ENCODE results near the gene SH3PXD2A. TPM values are rescaled to one million over a fixed set of nuclear protein-coding genes. Genes with fewer than 3 reads are reported as not detected.
"Not testable (repeated sequence)": the region's sequence is repeated elsewhere in the genome, so short reads cannot be mapped to it uniquely, and the experiment has no call there.

The SH3PXD2A gene
- total RNA-seq, 2 experiments from 2014 or later, result 6.9 to 7.0 TPM

DNA sequence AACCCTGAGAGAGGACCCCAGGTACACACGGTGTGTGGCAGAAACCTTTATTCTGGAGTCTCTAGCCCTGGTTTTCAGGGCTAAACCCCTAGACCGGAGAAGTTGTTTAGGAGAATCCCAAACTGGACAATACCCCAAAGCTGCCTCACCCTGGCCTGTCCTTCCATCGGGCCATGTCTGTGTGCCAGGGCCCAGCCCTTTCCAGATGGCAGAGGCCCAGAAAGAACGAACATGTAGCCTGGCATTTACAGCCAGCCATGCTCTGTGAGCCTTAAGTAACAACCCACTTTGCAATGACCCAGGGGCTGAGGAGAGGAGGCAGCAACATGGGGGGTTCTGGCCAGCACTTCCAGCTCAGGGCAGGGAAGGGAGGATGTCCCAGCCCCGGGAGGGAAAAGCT is 219.8 kb downstream of the SH3PXD2A start:
- H3K27me3 Mint-ChIP-seq, result no peaks in the 10 kb centered on the region

GRCh38 chr10:103633846-103634245 is 221.5 kb downstream of the SH3PXD2A start:
- no peaks in the 10 kb centered on the region for H3K36me3 ChIP-seq (ENCODE audit: insufficient read depth, low read length)

More for the DNA sequence above, 219.8 kb downstream of the SH3PXD2A start:
- Mint-ChIP-seq H3K4me1 (ENCODE audit: low read depth) (no peaks in the 10 kb centered on the region), H3K4me3 (no peak overlapping the region), H3K9me3 (no peaks in the 10 kb centered on the region), H3K36me3 (ENCODE audit: low read depth) (peaks cover 5% of the 10 kb centered on the region), H3K27ac (no peak overlapping the region)
- ATAC-seq (ENCODE audit: poor library complexity), result no peak
- ChIA-PET CTCF (no interaction called here), POLR2A (no interaction called here)
- no peak overlapping the region for H3K4me3 ChIP-seq (ENCODE audit: low read length)
- no peak for DNase-seq
- H3K4me1 ChIP-seq (ENCODE audit: insufficient read depth, low read length), result no peaks in the 10 kb centered on the region
- H3K27ac ChIP-seq (ENCODE audit: low read depth in 1 of 2, low read length in 2 of 2), result no peak overlapping the region
- no peaks in the 10 kb centered on the region for H3K9me3 ChIP-seq (ENCODE audit: control insufficient read depth in 1 of 2, insufficient read depth in 1 of 2, low read length in 2 of 2)
- TF ChIP-seq CTCF (IDR thresholded peaks at IDR 0.05), result no peak
- no peaks in the 10 kb centered on the region for H3K27me3 ChIP-seq (ENCODE audit: control insufficient read depth in 1 of 2, insufficient read depth in 2 of 2, low read length in 2 of 2)
- H3K36me3 ChIP-seq (ENCODE audit: insufficient read depth, low read length), result no peaks in the 10 kb centered on the region
- intact Hi-C loops (cut with DNase I, micrococcal nuclease), result no loop called here

DNA sequence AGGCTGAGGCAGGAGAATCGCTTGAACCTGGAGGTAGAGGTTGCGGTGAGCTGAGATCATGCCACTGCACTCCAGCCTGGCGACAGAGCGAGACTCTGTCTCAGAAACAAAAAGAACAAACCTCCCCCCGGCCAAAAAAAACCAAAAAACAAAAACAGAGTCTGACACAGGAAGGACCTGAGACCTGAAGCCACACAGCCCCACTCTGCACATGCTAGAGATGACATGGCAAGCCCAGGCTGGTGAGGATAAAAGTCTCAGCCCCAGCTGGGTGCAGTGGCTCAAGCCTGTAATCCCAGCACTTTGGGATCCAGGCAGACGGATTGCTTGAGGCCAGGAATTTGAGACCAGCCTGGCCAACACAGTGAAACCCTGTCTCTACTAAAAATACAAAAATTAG is 222.5 kb downstream of the SH3PXD2A start:
- H3K9me3 ChIP-seq (ENCODE audit: control insufficient read depth in 1 of 2, insufficient read depth in 1 of 2, low read length in 2 of 2); H3K27ac ChIP-seq (ENCODE audit: low read depth in 1 of 2, low read length in 2 of 2); H3K36me3 Mint-ChIP-seq (ENCODE audit: low read depth); POLR2A ChIA-PET; H3K4me3 Mint-ChIP-seq; H3K4me1 ChIP-seq (ENCODE audit: insufficient read depth, low read length); H3K9me3 Mint-ChIP-seq; H3K27ac Mint-ChIP-seq; H3K27me3 Mint-ChIP-seq; ATAC-seq (ENCODE audit: poor library complexity); intact Hi-C loops (cut with DNase I, micrococcal nuclease); CTCF ChIA-PET; H3K36me3 ChIP-seq (ENCODE audit: insufficient read depth, low read length); DNase-seq; H3K4me1 Mint-ChIP-seq (ENCODE audit: low read depth); H3K27me3 ChIP-seq (ENCODE audit: control insufficient read depth in 1 of 2, insufficient read depth in 2 of 2, low read length in 2 of 2); H3K4me3 ChIP-seq (ENCODE audit: low read length): not testable (repeated sequence)

More at GRCh38 chr10:103633846-103634245, 221.5 kb downstream of the SH3PXD2A start:
- no peak overlapping the region for H3K4me3 ChIP-seq (ENCODE audit: low read length)
- H3K36me3 Mint-ChIP-seq (ENCODE audit: low read depth), result peaks cover 4% of the 10 kb centered on the region
- intact Hi-C loops (cut with DNase I, micrococcal nuclease), result no loop called here
- H3K27me3 Mint-ChIP-seq, result no peaks in the 10 kb centered on the region
- no peaks in the 10 kb centered on the region for H3K9me3 Mint-ChIP-seq
- H3K4me1 ChIP-seq (ENCODE audit: insufficient read depth, low read length), result no peaks in the 10 kb centered on the region
- POLR2A ChIA-PET, result no interaction called here
- H3K27ac ChIP-seq (ENCODE audit: low read depth in 1 of 2, low read length in 2 of 2), result no peak overlapping the region
- H3K4me1 Mint-ChIP-seq (ENCODE audit: low read depth), result no peaks in the 10 kb centered on the region
- H3K9me3 ChIP-seq (ENCODE audit: control insufficient read depth in 1 of 2, insufficient read depth in 1 of 2, low read length in 2 of 2), result no peaks in the 10 kb centered on the region
- no peaks in the 10 kb centered on the region for H3K27me3 ChIP-seq (ENCODE audit: control insufficient read depth in 1 of 2, insufficient read depth in 2 of 2, low read length in 2 of 2)
- no peak overlapping the region for H3K27ac Mint-ChIP-seq
- TF ChIP-seq CTCF (IDR thresholded peaks at IDR 0.05), result no peak
- CTCF ChIA-PET, result no interaction called here
- no peak overlapping the region for H3K4me3 Mint-ChIP-seq
- no peak for DNase-seq
- ATAC-seq (ENCODE audit: poor library complexity), result no peak

DNA sequence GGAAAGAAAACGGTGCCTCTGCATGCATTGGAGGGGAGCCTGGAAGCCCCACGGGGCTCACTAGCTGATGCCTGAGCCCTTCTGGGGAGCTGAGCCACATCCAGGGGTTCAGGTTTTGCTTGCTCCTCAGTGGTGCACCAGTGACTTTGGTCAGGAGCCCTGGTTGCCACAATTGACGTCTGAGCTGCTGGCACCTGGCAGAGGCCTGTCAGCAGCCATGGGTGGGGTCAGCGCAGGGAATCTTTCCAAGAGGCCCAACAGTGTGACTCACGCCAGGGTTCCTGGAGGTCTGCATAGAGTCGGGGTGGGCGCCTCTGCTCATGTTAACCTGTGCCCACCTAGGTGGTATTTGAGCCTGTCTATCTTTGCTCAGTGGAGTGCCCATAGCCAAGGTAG is 223.1 kb downstream of the SH3PXD2A start:
- TF ChIP-seq CTCF (IDR thresholded peaks at IDR 0.05), result no peak
- no peaks in the 10 kb centered on the region for H3K4me1 Mint-ChIP-seq (ENCODE audit: low read depth)
- DNase-seq (no peak), ATAC-seq (ENCODE audit: poor library complexity) (no peak)
- no peaks in the 10 kb centered on the region for H3K9me3 Mint-ChIP-seq
- Histone ChIP-seq H3K4me3 (ENCODE audit: low read length) (no peak overlapping the region), H3K9me3 (ENCODE audit: control insufficient read depth in 1 of 2, insufficient read depth in 1 of 2, low read length in 2 of 2) (no peaks in the 10 kb centered on the region), H3K27me3 (ENCODE audit: control insufficient read depth in 1 of 2, insufficient read depth in 2 of 2, low read length in 2 of 2) (no peaks in the 10 kb centered on the region), H3K4me1 (ENCODE audit: insufficient read depth, low read length) (no peaks in the 10 kb centered on the region), H3K36me3 (ENCODE audit: insufficient read depth, low read length) (no peaks in the 10 kb centered on the region), H3K27ac (ENCODE audit: low read depth in 1 of 2, low read length in 2 of 2) (no peak overlapping the region)
- no peak overlapping the region for H3K27ac Mint-ChIP-seq
- intact Hi-C loops (cut with DNase I, micrococcal nuclease), result no loop called here
- H3K27me3 Mint-ChIP-seq, result no peaks in the 10 kb centered on the region
- ChIA-PET CTCF (no interaction called here), POLR2A (no interaction called here)
- H3K4me3 Mint-ChIP-seq, result no peak overlapping the region
- H3K36me3 Mint-ChIP-seq (ENCODE audit: low read depth), result peaks cover 4% of the 10 kb centered on the region
